GM12878 (cell line): ENCODE data around the gene RAF1. TPM values are rescaled to one million over a fixed set of nuclear protein-coding genes. Genes with fewer than 3 reads are reported as not detected.

Experiments used
- ATAC-seq: fragments of 200-7000 bp; cut with Tn5 transposase; 3 replicates; pipeline ENCODE4 v1.9.1; 2020; ENCODE audit warnings: mild to moderate bottlenecking, moderate library complexity
- BruUV-seq: library from RNA; stranded (reverse); fragments of 400-500 nt; replicated peaks from 2 replicates; lab custom pipeline; 2021; lab: Mats Ljungman, UMichigan
- CTCF ChIA-PET: fragments of 300-600 bp; sonication (Branson Sonifier 250); formaldehyde crosslinking; extraction: SDS; loops from one replicate; lab custom pipeline; 2021; ENCODE audit warnings: inconsistent platforms; lab: Yijun Ruan, JAX
- POLR2A ChIA-PET: fragments of 350-600 bp; formaldehyde crosslinking; extraction: SDS; loops from one replicate; lab custom pipeline; 2021; ENCODE audit warnings: inconsistent platforms; lab: Charles Lee
- RAD21 ChIA-PET: fragments of 300-600 bp; sonication (Branson Sonifier 250); formaldehyde crosslinking; loops from one replicate; lab custom pipeline; 2023; ENCODE audit warnings: antibody characterized with exemption; ENCODE audit not compliant: unreplicated experiment; lab: Charles Lee
- SMC1A ChIA-PET: fragments of 300-600 bp; sonication (Branson Sonifier 250); formaldehyde crosslinking; loops from one replicate; lab custom pipeline; 2023; ENCODE audit not compliant: unreplicated experiment, uncharacterized antibody; lab: Charles Lee
- DNase-seq: peaks from one replicate; pipeline ENCODE4 v3.0.0-alpha.2; 2011; ENCODE audit warnings: low read depth, low spot score
- FAIRE-seq: peaks from 3 replicates; lab custom pipeline; 2011; peaks lifted over from hg19 to GRCh38; lab: Jason Lieb, UNC
- H2AFZ ChIP-seq: 2 replicates; pipeline ENCODE4 v1.6.0; 2011; ENCODE audit warnings: low read depth, low read length, control low read depth; ENCODE audit not compliant: control insufficient read depth
- H3K27ac ChIP-seq: 2 replicates; pipeline ENCODE4 v1.5.1; 2011; ENCODE audit warnings: control low read depth; ENCODE audit not compliant: control insufficient read depth, insufficient read depth
- H3K27me3 ChIP-seq, 2 experiments: replicated peaks in 1 of 2; 2 replicates each; pipeline versions ENCODE4 v1.6.0 to v1.6.1; 2011; ENCODE audit warnings: low read length in 1 of 2; ENCODE audit not compliant: control insufficient read depth in 2 of 2, insufficient read depth in 2 of 2
- H3K36me3 ChIP-seq, 2 experiments: 2 replicates each; pipeline ENCODE4 v1.5.1; 2011; ENCODE audit warnings: low read length in 1 of 2; ENCODE audit not compliant: control insufficient read depth in 2 of 2, insufficient read depth in 2 of 2
- H3K4me1 ChIP-seq: 2 replicates; pipeline ENCODE4 v1.6.1; 2011; ENCODE audit warnings: mild to moderate bottlenecking, low read length, moderate library complexity, mixed read lengths; ENCODE audit not compliant: control insufficient read depth, insufficient read depth
- H3K4me2 ChIP-seq: 2 replicates; pipeline ENCODE4 v1.6.0; 2011; ENCODE audit warnings: control low read depth; ENCODE audit not compliant: control insufficient read depth, insufficient read depth
- H3K4me3 ChIP-seq: fragments of 200-600 bp; sonication (generic); 2 replicates; pipeline ENCODE4 v1.5.1; 2016
- H3K79me2 ChIP-seq: 2 replicates; pipeline ENCODE4 v1.6.0; 2011; ENCODE audit warnings: low read length; ENCODE audit not compliant: control insufficient read depth, insufficient read depth
- H3K9ac ChIP-seq: 2 replicates; pipeline ENCODE4 v1.8.0; 2011; ENCODE audit warnings: low read length, control low read depth, mixed read lengths; ENCODE audit not compliant: control insufficient read depth, insufficient read depth
- H3K9me3 ChIP-seq: replicated peaks from 3 replicates; pipeline ENCODE4 v1.5.1; 2011; ENCODE audit warnings: mild to moderate bottlenecking, low read length; ENCODE audit not compliant: control insufficient read depth, insufficient read depth
- H4K20me1 ChIP-seq: 2 replicates; pipeline ENCODE4 v1.6.0; 2011; ENCODE audit not compliant: control insufficient read depth, insufficient read depth
- ELK1 ChIP-seq: IDR thresholded peaks from 2 replicates; pipeline ENCODE4 v1.6.1; 2012; ENCODE audit warnings: low read depth, low read length, improper control_type of control experiment
- MYB ChIP-seq: fragments of 150-350 bp; IDR thresholded peaks from 2 replicates; pipeline ENCODE4 v1.6.1; 2014; ENCODE audit warnings: mild to moderate bottlenecking, low read depth, low read length, borderline replicate concordance
- NFYB ChIP-seq: IDR thresholded peaks from 2 replicates; pipeline ENCODE4 v1.6.1; 2011; ENCODE audit warnings: low read depth, mild to moderate bottlenecking, low read length, improper control_type of control experiment, moderate library complexity; ENCODE audit not compliant: insufficient read depth
- PKNOX1 ChIP-seq: fragments of 450-650 bp; IDR thresholded peaks from 2 replicates; pipeline ENCODE4 v1.6.1; 2016; ENCODE audit warnings: mild to moderate bottlenecking
- RBBP5 ChIP-seq: fragments of 200-600 bp; sonication (generic); conservative IDR thresholded peaks from 2 replicates; pipeline ENCODE4 v1.6.1; 2016
- RUNX3 ChIP-seq: IDR thresholded peaks from 2 replicates; pipeline ENCODE4 v1.6.1; 2012; ENCODE audit warnings: low read length, inconsistent platforms
- SREBF2 ChIP-seq: IDR thresholded peaks from 2 replicates; pipeline ENCODE4 v1.6.1; 2012; ENCODE audit warnings: mild to moderate bottlenecking, low read length
- WGBS: methylation state at CpG from one replicate; pipeline ENCODE4 v1.1.6; 2016; ENCODE audit warnings: low lambda C conversion rate; ENCODE audit not compliant: insufficient replicate concordance, insufficient coverage; ENCODE audit errors: missing lambda C conversion rate; 5-methylcytosine and 5-hydroxymethylcytosine counted together
- in situ Hi-C: fragments of 300-500 bp; cut with MboI; formaldehyde crosslinking; loops from 9 replicates; pipeline ENCODE4 v1.14.3; 2018; ENCODE audit warnings: mixed read lengths
- intact Hi-C: fragments of 100-400 bp; cut with micrococcal nuclease; formaldehyde crosslinking; loops from one replicate; pipeline ENCODE4 v1.14.2; 2022; ENCODE audit not compliant: unreplicated experiment
- polyA plus RNA-seq, 11 experiments: library from polyadenylated mRNA; depleted of rRNA in 4 of 11; unstranded in 6 of 11; stranded (reverse) in 5 of 11; fragments of >200 nt; fragmentation: Nextera tagmentation in 4 of 11; fragmentation: Illumina TruSeq in 1 of 11; extraction: Ambion mirVana in 4 of 11; extraction: Trizol in 1 of 11; gene quantifications; 1 replicate in 1 of 11; 2 replicates in 10 of 11; pipeline versions ENCODE4 v1.2.1 to v1.2.3, GENCODE V29; 2011 to 2016; ENCODE audit warnings: inconsistent platforms in 2 of 11, missing spikeins in 2 of 11, low read depth in 1 of 11
- total RNA-seq, 4 experiments: library from RNA; depleted of rRNA in 3 of 4; stranded (reverse); fragments of >200 nt in 3 of 4; fragmentation: Illumina TruSeq in 1 of 4; extraction: Trizol in 1 of 4; gene quantifications; 2 replicates each; pipeline versions ENCODE4 v1.2.1 to v1.2.3, GENCODE V29; 2013 to 2021

The RAF1 gene
- total and polyA plus RNA-seq, 10 of the 15 experiments (the other 5 are each of a cell fraction or from before 2014, with no cell fraction given) = 20.4 to 151 (median 77.8) TPM

GRCh38 chr3:12689997-12690711 is 26.2 kb upstream of the RAF1 start:
- Histone ChIP-seq H4K20me1 (no peaks in the 10 kb centered on the region), H3K9ac (no peak overlapping the region), H3K4me1 (no peaks in the 10 kb centered on the region), H3K27me3 (no peaks in the 10 kb centered on the region), H2AFZ (no peak overlapping the region), H3K36me3 (no peaks in the 10 kb centered on the region), H3K79me2 (no peaks in the 10 kb centered on the region), H3K27ac (no peak overlapping the region), H3K4me2 (no peak overlapping the region), H3K4me3 (no peak overlapping the region), H3K9me3 (no peaks in the 10 kb centered on the region)
- DNase-seq (no peak), ATAC-seq (no peak), FAIRE-seq (no peak)
- in situ Hi-C loops = no loop called here
- intact Hi-C loops = no loop called here
- POLR2A ChIA-PET = no interaction called here
- SMC1A ChIA-PET = no interaction called here
- CTCF ChIA-PET = no interaction called here
- WGBS = 51% methylated on average over 11 of the region's 11 CpGs
- TF ChIP-seq SREBF2 (no peak), RUNX3 (no peak), PKNOX1 (peak; percentile 31; the same call in 1 of the 2 replicates), MYB (no peak)
- BruUV-seq = no TSS peak
- RAD21 ChIA-PET = no interaction called here

- DNase-seq (no peak), ATAC-seq (no peak), FAIRE-seq (no peak)
- intact Hi-C loops = no loop called here
- no peak overlapping the region for H3K27ac ChIP-seq
- H3K4me3 ChIP-seq = no peak overlapping the region
- WGBS = 44% methylated on average over 4 of the region's 4 CpGs
- ChIA-PET SMC1A (interaction anchor here (0.8 to 1.4 kb wide), 3 partner anchors 18 to 40 kb away, joined by 3 to 4 read pairs (median 3); partner anchors contain the start of gene RAF1), RAD21 (interaction anchor here (0.6 kb wide), 1 partner anchor 122 kb away, joined by 3 read pairs; no protein-coding TSS in a partner anchor), CTCF (no interaction called here), POLR2A (interaction anchor here (0.6 kb wide), 1 partner anchor 128 kb away, joined by 6 read pairs; no protein-coding TSS in a partner anchor)
- H3K36me3 ChIP-seq = no peaks in the 10 kb centered on the region
- no peak overlapping the region for H2AFZ ChIP-seq
- H4K20me1 ChIP-seq = no peaks in the 10 kb centered on the region
- no peaks in the 10 kb centered on the region for H3K79me2 ChIP-seq
- no peaks in the 10 kb centered on the region for H3K4me1 ChIP-seq
- no peaks in the 10 kb centered on the region for H3K9me3 ChIP-seq
- no peak overlapping the region for H3K4me2 ChIP-seq
- no peaks in the 10 kb centered on the region for H3K27me3 ChIP-seq
- no peak overlapping the region for H3K9ac ChIP-seq
- no TSS peak for BruUV-seq
- in situ Hi-C loops = no loop called here
- no peak for TF ChIP-seq ELK1
- no peak for TF ChIP-seq NFYB
- no peak for TF ChIP-seq RBBP5
Measured at GRCh38 chr3:12687948-12688347, 24.0 kb upstream of the RAF1 start.
